Nephron progenitor cell (in vitro differentiated cells): ENCODE results near the gene LRCH1.

Experiments
- DNase-seq: peaks from one replicate; pipeline ENCODE4 v3.0.0; 2021
- H3K27ac Mint-ChIP-seq: 2 replicates; pipeline ENCODE4 v1.8.0; 2021; ENCODE audit warnings: mild to moderate bottlenecking, moderate library complexity, mixed read lengths
- H3K27me3 Mint-ChIP-seq: 2 replicates; pipeline ENCODE4 v1.8.0; 2021; ENCODE audit warnings: mild to moderate bottlenecking, low read depth, mixed read lengths; ENCODE audit not compliant: poor library complexity
- H3K36me3 Mint-ChIP-seq: 2 replicates; pipeline ENCODE4 v1.8.0; 2021; ENCODE audit warnings: low read depth, mixed read lengths
- H3K4me1 Mint-ChIP-seq: 2 replicates; pipeline ENCODE4 v1.8.0; 2021; ENCODE audit warnings: mixed read lengths
- H3K4me3 Mint-ChIP-seq: 2 replicates; pipeline ENCODE4 v1.8.0; 2021; ENCODE audit warnings: mild to moderate bottlenecking, moderate library complexity, mixed read lengths
- H3K9me3 Mint-ChIP-seq: 2 replicates; pipeline ENCODE4 v1.8.0; 2021; ENCODE audit warnings: mild to moderate bottlenecking, moderate library complexity, mixed read lengths
- CTCF ChIP-seq: fragments of 200-600 bp; sonication (generic); IDR thresholded peaks from 2 replicates; pipeline ENCODE4 v1.5.0; 2021; ENCODE audit warnings: antibody characterized with exemption

LRCH1 gene

GRCh38 chr13:46624821-46625220 is 71.9 kb downstream of the LRCH1 start:
- H3K4me1 Mint-ChIP-seq = peaks cover 49% of the 10 kb centered on the region
- H3K27ac Mint-ChIP-seq = no peak overlapping the region
- H3K9me3 Mint-ChIP-seq = no peaks in the 10 kb centered on the region
- H3K27me3 Mint-ChIP-seq = no peaks in the 10 kb centered on the region
- H3K4me3 Mint-ChIP-seq = no peak overlapping the region
- DNase-seq = no peak
- H3K36me3 Mint-ChIP-seq = peaks cover 16% of the 10 kb centered on the region
- TF ChIP-seq CTCF = no peak

GRCh38 chr13:46627462-46627861 is 74.5 kb downstream of the LRCH1 start:
- Mint-ChIP-seq H3K4me1 (peaks cover 51% of the 10 kb centered on the region), H3K9me3 (no peaks in the 10 kb centered on the region), H3K27ac (peak overlapping the region; percentile 23), H3K27me3 (no peaks in the 10 kb centered on the region), H3K4me3 (no peak overlapping the region), H3K36me3 (peaks cover 16% of the 10 kb centered on the region)
- no peak for DNase-seq
- no peak for TF ChIP-seq CTCF

- H3K36me3 Mint-ChIP-seq = peaks cover 16% of the 10 kb centered on the region
- no peak overlapping the region for H3K27ac Mint-ChIP-seq
- H3K27me3 Mint-ChIP-seq = no peaks in the 10 kb centered on the region
- H3K9me3 Mint-ChIP-seq = no peaks in the 10 kb centered on the region
- no peak for TF ChIP-seq CTCF
- DNase-seq = no peak
- H3K4me3 Mint-ChIP-seq = no peak overlapping the region
- peaks cover 48% of the 10 kb centered on the region for H3K4me1 Mint-ChIP-seq
These were observed 75.8 kb downstream of the LRCH1 start for GRCh38 chr13:46628622-46629365.

- Mint-ChIP-seq H3K4me3 (no peak overlapping the region), H3K27ac (peak overlapping the region; percentile 13), H3K36me3 (peaks cover 23% of the 10 kb centered on the region), H3K4me1 (peaks cover 50% of the 10 kb centered on the region), H3K27me3 (no peaks in the 10 kb centered on the region), H3K9me3 (no peaks in the 10 kb centered on the region)
- TF ChIP-seq CTCF = no peak
- DNase-seq = no peak
These were observed 76.9 kb downstream of the LRCH1 start for GRCh38 chr13:46629811-46630413.

GRCh38 chr13:46630431-46631178 is 77.6 kb downstream of the LRCH1 start:
- H3K4me1 Mint-ChIP-seq = peaks cover 48% of the 10 kb centered on the region
- TF ChIP-seq CTCF = no peak

More at GRCh38 chr13:46630431-46631178, 77.6 kb downstream of the LRCH1 start:
- Mint-ChIP-seq H3K36me3 (peaks cover 23% of the 10 kb centered on the region), H3K27ac (peak overlapping the region; percentile 13), H3K4me3 (no peak overlapping the region), H3K9me3 (peaks cover under 1% of the 10 kb centered on the region), H3K27me3 (no peaks in the 10 kb centered on the region)
- no peak for DNase-seq
